Fibroblast of mammary gland (primary cell): ENCODE measurements around the gene LEKR1.

Experiments
- DNase-seq: peaks from one replicate; pipeline ENCODE4 v3.0.0-alpha.2; 2010; ENCODE audit warnings: low read depth
- H3K4me3 ChIP-seq: 2 replicates; pipeline ENCODE4 v1.5.1; 2011; ENCODE audit warnings: low read depth, mild to moderate bottlenecking, low read length, moderate library complexity; ENCODE audit not compliant: control insufficient read depth
- TF ChIP-seq, protein P1 (sequence below): conservative IDR thresholded peaks from 2 replicates; pipeline ENCODE4 v1.5.1; 2011; ENCODE audit warnings: low read depth, low read length, inconsistent platforms; ENCODE audit not compliant: control insufficient read depth, insufficient read depth

The LEKR1 gene

GRCh38 chr3:157058392-157059071 is 232.4 kb downstream of the LEKR1 start:
- H3K4me3 ChIP-seq: no peak overlapping the region
- TF ChIP-seq, protein P1, sequence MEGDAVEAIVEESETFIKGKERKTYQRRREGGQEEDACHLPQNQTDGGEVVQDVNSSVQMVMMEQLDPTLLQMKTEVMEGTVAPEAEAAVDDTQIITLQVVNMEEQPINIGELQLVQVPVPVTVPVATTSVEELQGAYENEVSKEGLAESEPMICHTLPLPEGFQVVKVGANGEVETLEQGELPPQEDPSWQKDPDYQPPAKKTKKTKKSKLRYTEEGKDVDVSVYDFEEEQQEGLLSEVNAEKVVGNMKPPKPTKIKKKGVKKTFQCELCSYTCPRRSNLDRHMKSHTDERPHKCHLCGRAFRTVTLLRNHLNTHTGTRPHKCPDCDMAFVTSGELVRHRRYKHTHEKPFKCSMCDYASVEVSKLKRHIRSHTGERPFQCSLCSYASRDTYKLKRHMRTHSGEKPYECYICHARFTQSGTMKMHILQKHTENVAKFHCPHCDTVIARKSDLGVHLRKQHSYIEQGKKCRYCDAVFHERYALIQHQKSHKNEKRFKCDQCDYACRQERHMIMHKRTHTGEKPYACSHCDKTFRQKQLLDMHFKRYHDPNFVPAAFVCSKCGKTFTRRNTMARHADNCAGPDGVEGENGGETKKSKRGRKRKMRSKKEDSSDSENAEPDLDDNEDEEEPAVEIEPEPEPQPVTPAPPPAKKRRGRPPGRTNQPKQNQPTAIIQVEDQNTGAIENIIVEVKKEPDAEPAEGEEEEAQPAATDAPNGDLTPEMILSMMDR: no peak
- no peak for DNase-seq

DNA sequence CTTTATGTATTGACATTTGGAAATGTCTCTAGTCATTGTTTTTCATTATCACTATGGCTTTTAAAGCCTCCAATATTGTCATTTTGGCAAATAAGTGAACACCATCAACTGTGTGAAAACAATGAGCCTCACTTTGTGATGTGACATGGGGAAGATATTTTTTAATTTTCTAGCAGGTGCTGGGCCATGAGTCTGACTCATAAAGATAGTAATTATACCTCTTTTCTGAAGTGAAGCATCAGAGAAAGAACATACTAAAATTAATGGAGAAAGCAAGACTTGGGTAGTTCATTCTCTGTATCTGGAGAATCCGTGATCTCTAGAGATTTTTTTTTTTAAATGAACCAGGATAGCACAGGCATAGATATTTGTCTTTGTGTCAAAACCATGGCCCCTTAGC is 233.0 kb downstream of the LEKR1 start:
- TF ChIP-seq, protein P1: no peak
- no peak overlapping the region for H3K4me3 ChIP-seq
- DNase-seq: no peak

- no peak for DNase-seq
Measured at GRCh38 chr3:157059661-157060060, 233.5 kb downstream of the LEKR1 start.

DNA sequence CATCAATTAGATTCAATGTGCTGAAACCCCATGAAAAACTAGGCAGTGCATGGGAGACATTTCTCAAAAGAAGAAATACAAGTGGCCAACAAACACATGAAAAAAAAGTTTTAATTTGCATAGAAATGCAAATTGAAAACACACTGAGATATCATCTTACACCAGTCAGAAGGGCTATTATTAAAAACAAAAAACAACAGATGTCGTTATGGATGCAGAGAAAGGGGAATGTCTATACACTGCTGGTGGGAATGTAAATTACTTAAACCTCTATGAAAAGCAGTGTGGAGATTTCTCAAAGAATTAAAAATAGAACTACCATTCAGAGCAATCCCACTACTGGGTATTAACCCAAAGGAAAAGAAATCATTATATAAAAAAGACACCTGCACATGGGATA is 235.1 kb downstream of the LEKR1 start:
- H3K4me3 ChIP-seq: no peak overlapping the region
- TF ChIP-seq, protein P1: no peak
- DNase-seq: no peak

More at GRCh38 chr3:157059661-157060060, 233.5 kb downstream of the LEKR1 start:
- TF ChIP-seq, protein P1: no peak
- H3K4me3 ChIP-seq: no peak overlapping the region

DNA sequence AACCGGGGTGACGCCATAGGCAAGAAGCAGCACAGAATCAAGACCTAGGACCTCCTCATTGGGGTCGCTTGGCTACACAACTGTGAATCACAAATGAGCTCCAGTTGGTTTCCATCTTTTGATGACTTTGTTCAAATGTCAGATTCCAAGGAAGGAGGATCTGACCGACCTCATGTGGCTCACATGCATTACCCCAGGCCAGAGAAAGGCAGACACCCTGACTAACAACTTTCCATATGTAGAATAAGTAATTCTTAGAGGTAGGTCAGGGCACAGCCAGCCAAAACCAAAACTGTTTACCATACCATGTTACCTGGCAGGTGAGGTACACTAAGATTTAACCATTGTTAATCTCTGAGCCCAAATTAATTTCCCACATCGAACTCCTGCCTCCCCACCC is 237.3 kb downstream of the LEKR1 start:
- TF ChIP-seq, protein P1: no peak
- H3K4me3 ChIP-seq: no peak overlapping the region
- DNase-seq: no peak

DNA sequence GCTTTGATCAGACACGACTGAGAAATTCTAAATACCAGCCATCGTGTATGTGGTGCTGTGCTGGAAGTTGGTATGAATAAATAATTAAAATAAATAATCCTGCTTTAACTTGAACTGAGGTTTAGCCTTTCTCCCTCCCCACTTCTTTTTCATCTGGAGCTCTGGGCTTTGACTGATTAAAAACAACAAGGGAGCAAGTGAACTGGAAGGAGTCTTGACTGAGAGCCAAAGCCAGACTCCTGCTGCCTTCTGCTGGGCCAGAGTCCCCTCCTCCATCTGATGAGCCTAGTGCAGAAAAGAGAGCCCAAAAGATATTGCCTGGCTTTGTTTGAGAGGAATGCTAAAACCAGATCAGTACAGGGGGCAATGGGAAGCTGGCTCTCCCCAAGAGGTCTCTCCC is 237.8 kb downstream of the LEKR1 start:
- DNase-seq: no peak
- no peak overlapping the region for H3K4me3 ChIP-seq
- TF ChIP-seq, protein P1: no peak
